Gastroesophageal sphincter (tissue), 4 donors: Measurements from ENCODE around the gene SVOPL. TPM values are rescaled to one million over a fixed set of nuclear protein-coding genes. Genes with fewer than 3 reads are reported as not detected.
"Not testable (repeated sequence)": the region's sequence is repeated elsewhere in the genome, so short reads cannot be mapped to it uniquely, and the experiment has no call there.

Source experiments
- ATAC-seq: fragments of 150-250 bp; one replicate; pipeline ENCODE4 v1.9.1; 2016; ENCODE audit warnings: mild to moderate bottlenecking, moderate library complexity
- H3K27ac ChIP-seq, 4 donors: fragments of 200-600 bp; sonication (generic) in 3 of 4; 1 replicate in 3 of 4; 2 replicates in 1 of 4; pipeline ENCODE4 v1.5.1; 2016 to 2019
- H3K27me3 ChIP-seq: fragments of 200-600 bp; sonication (generic); one replicate; pipeline ENCODE4 v1.5.1; 2019
- H3K36me3 ChIP-seq, 2 donors: fragments of 200-600 bp; sonication (generic); one replicate each; pipeline ENCODE4 v1.5.1; 2019; ENCODE audit warnings: control low read depth in 1 of 2
- H3K4me1 ChIP-seq, 3 donors: fragments of 200-600 bp; sonication (generic); 1 replicate in 2 of 3; 2 replicates in 1 of 3; pipeline ENCODE4 v1.5.1; 2016 to 2019; ENCODE audit warnings: control low read depth in 2 of 3
- H3K4me3 ChIP-seq, 2 donors: fragments of 200-600 bp; sonication (generic); one replicate each; pipeline ENCODE4 v1.5.1; 2019; ENCODE audit warnings: mild to moderate bottlenecking in 1 of 2, moderate library complexity in 1 of 2
- H3K9me3 ChIP-seq, 3 donors: fragments of 200-600 bp; sonication (generic); one replicate each; pipeline ENCODE4 v1.5.1; 2017 to 2019; ENCODE audit warnings: control low read depth in 2 of 3
- EP300 ChIP-seq: sonication (generic); formaldehyde crosslinking; IDR thresholded peaks from one replicate; pipeline ENCODE4 v1.6.1; 2017; ENCODE audit warnings: antibody characterized with exemption, mild to moderate bottlenecking
- POLR2A ChIP-seq, 2 donors: fragments of 450-650 bp; IDR thresholded peaks; one replicate each; pipeline ENCODE4 v1.6.1; 2017; ENCODE audit warnings: antibody characterized with exemption in 2 of 2, mild to moderate bottlenecking in 2 of 2, moderate library complexity in 1 of 2
- POLR2AphosphoS5 ChIP-seq: sonication (generic); formaldehyde crosslinking; IDR thresholded peaks from one replicate; pipeline ENCODE4 v1.6.1; 2017; ENCODE audit warnings: antibody characterized with exemption
- WGBS, 2 donors: methylation state at CpG; one replicate each; pipeline ENCODE4 v1.1.5; 2018; ENCODE audit warnings: low coverage in 1 of 2; 5-methylcytosine and 5-hydroxymethylcytosine counted together
- total RNA-seq, 4 donors: library from RNA; depleted of rRNA; stranded (reverse); fragments of >200 nt; gene quantifications; one replicate each; pipeline ENCODE4 v1.1.0, GENCODE V29; 2016
- TF ChIP-seq, protein P1 (sequence below), 4 experiments: fragments of 200-600 bp in 2 of 4; fragments of 450-650 bp in 2 of 4; sonication (generic) in 1 of 4; IDR thresholded peaks; one replicate each; pipeline ENCODE4 v1.5.1; 2017 to 2019; ENCODE audit warnings: antibody characterized with exemption in 4 of 4, mild to moderate bottlenecking in 2 of 4, moderate library complexity in 2 of 4

Gene SVOPL
- total RNA-seq, 4 donors from 2014 or later: 0.08 TPM; not detected in 3

DNA sequence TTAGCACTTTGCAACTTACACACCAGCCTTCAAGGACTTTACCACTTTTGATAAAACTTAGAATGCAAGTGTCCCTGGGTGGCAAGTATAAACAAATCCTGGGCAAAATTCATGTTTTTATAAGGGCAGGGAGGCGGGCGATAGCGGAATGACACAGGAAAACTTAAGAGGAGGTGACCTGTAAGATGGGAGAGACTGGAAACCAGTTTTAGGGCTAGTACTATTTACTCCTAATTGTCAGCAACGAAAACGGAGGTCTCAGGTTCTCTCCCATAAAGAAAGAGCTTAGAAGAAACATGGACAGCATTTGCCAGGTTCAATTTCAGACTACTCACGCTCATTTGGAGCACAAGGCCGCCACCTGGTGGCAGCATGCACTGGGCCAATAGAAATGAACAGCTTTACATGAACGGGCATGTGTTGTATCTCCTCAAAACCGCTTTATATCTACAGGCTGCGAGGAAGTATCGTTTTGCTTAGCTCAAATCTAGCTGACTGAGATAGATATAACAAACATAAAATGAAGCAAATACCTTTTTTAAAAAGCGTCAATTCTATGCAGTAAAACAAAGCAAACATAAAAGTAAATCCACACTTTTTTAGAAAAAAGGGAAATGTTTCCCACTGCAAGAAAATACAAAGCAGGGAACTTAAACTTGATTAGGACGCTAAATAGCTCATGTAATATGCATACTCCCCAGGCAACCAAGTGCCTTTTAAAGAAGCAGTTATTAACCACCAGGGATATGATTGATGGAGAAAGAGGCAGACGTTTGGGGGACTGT, 37.6 kb upstream of the SVOPL start:
- Histone ChIP-seq H3K4me3 (no peak overlapping the region), H3K27ac (no peak overlapping the region), H3K9me3 (no peaks in the 10 kb centered on the region), H3K27me3 (no peaks in the 10 kb centered on the region), H3K36me3 (no peaks in the 10 kb centered on the region), H3K4me1 (no peaks in the 10 kb centered on the region)
- ATAC-seq: no peak
- no peak for TF ChIP-seq POLR2A (IDR thresholded peaks at IDR 0.05)
- TF ChIP-seq, protein P1, sequence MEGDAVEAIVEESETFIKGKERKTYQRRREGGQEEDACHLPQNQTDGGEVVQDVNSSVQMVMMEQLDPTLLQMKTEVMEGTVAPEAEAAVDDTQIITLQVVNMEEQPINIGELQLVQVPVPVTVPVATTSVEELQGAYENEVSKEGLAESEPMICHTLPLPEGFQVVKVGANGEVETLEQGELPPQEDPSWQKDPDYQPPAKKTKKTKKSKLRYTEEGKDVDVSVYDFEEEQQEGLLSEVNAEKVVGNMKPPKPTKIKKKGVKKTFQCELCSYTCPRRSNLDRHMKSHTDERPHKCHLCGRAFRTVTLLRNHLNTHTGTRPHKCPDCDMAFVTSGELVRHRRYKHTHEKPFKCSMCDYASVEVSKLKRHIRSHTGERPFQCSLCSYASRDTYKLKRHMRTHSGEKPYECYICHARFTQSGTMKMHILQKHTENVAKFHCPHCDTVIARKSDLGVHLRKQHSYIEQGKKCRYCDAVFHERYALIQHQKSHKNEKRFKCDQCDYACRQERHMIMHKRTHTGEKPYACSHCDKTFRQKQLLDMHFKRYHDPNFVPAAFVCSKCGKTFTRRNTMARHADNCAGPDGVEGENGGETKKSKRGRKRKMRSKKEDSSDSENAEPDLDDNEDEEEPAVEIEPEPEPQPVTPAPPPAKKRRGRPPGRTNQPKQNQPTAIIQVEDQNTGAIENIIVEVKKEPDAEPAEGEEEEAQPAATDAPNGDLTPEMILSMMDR (IDR thresholded peaks at IDR 0.05): peak; percentile 29 to 77 (median 60)
- TF ChIP-seq EP300: no peak
- WGBS, 2 donors: 26% methylated on average over 14 of the region's 14 CpGs

DNA sequence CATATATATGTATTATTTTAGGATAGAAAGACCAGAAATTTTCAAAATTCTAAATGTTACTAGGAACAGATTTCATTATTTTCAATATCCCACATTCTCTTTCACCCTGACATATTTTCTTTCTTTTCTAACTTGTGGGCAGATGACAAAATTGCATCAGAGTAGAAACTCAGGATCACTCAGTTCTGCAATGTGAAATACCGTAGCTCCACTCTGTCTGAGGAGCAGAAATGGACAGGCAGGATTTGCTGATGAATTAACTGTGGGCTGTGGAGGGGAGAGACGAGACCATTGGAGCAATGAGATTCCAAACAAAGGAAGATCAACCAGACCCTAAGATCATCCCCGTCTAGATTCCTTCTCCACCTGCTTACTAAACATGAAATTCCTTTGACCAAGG, 37.0 kb upstream of the SVOPL start:
- 52 to 54% methylated on average over 3 of the region's 3 CpGs for WGBS, 2 donors
- no peaks in the 10 kb centered on the region for H3K27me3 ChIP-seq
- TF ChIP-seq, protein P1 (IDR thresholded peaks at IDR 0.05): no peak
- TF ChIP-seq EP300: no peak
- TF ChIP-seq POLR2AphosphoS5: no peak
- no peak for TF ChIP-seq POLR2A (IDR thresholded peaks at IDR 0.05)
- H3K27ac ChIP-seq: no peak overlapping the region
- ATAC-seq: no peak
- H3K4me3 ChIP-seq: no peak overlapping the region
- no peaks in the 10 kb centered on the region for H3K4me1 ChIP-seq
- no peaks in the 10 kb centered on the region for H3K9me3 ChIP-seq
- H3K36me3 ChIP-seq: no peaks in the 10 kb centered on the region

DNA sequence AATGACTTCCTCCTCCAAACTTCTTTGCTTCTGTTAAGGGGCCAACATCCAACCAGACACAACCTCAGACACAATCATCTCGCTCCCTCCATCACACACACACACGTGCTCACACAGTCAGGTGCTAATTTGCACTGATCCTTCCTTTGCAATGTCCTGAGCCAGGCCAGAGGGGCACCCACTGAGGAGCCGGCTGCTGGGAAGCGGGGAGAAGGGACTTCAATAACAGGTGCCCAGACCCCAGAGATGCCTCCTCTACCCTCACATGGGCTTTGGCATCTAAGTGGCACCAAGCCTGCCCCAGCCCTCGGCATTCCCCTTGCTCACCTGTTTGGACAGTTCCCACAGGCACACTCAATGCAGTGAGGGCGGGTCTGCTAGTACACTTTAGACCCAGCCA, 34.2 kb upstream of the SVOPL start:
- no peak for ATAC-seq
- Histone ChIP-seq H3K27ac (no peak overlapping the region), H3K27me3 (no peaks in the 10 kb centered on the region), H3K4me1 (no peaks in the 10 kb centered on the region), H3K9me3 (no peaks in the 10 kb centered on the region), H3K4me3 (no peak overlapping the region), H3K36me3 (no peaks in the 10 kb centered on the region)
- TF ChIP-seq POLR2A (IDR thresholded peaks at IDR 0.05): no peak
- TF ChIP-seq, protein P1 (IDR thresholded peaks at IDR 0.05): no peak
- no peak for TF ChIP-seq POLR2AphosphoS5
- no peak for TF ChIP-seq EP300
- WGBS, 2 donors: 56 to 60% methylated on average over 2 of the region's 6 CpGs

DNA sequence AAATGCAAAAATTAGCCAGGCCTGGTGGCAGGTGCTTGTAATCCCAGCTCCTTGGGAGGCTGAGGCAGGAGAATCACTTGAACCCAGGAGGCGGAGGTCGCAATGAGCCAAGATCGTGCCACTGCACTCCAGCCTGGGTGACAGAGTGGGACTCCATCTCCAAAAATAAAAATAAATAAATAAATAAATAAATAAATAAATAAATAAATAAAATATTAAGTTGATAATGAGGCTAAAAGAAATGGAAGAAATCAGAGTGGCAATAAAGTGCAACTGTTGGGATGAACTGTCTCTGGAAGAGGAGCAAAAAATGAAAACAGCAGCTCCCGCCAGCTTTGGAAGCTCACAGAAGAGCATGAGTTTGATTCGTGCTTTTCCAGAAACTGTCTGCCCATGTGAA, 30.6 kb upstream of the SVOPL start:
- ATAC-seq, H3K9me3 ChIP-seq, H3K4me3 ChIP-seq, H3K4me1 ChIP-seq, H3K27me3 ChIP-seq, H3K27ac ChIP-seq, H3K36me3 ChIP-seq: not testable (repeated sequence)
- 91 to 92% methylated on average over 4 to 5 of the region's 5 CpGs for WGBS, 2 donors

DNA sequence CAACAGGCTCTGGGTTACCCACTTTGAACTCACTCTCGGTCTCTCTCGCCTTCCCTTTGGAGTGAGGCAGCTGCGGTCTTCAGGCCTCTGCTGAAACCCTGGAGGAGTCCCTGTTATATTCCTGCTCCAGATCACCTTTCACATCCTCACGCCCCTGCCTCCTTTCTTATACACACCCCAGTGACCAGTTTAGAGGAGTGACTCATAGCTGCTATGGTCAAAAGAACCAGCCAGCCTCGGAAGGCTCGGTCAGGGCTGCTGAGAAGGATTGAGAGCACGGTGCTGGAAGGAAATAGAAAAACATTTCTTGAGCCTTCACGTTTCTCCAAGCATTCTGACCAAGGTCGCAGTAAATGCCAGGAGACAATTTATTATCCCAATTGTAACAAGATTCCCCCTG, 28.3 kb upstream of the SVOPL start:
- TF ChIP-seq POLR2A (IDR thresholded peaks at IDR 0.05) (no peak), EP300 (no peak), POLR2AphosphoS5 (no peak)
- TF ChIP-seq, protein P1 (IDR thresholded peaks at IDR 0.05): no peak
- H3K36me3 ChIP-seq: no peaks in the 10 kb centered on the region
- H3K27me3 ChIP-seq: no peaks in the 10 kb centered on the region
- no peaks in the 10 kb centered on the region for H3K9me3 ChIP-seq
- ATAC-seq: no peak
- WGBS, 2 donors: 80 to 86% methylated on average over 5 to 7 of the region's 9 CpGs
- no peak overlapping the region for H3K27ac ChIP-seq
- H3K4me3 ChIP-seq: no peak overlapping the region
- no peaks in the 10 kb centered on the region for H3K4me1 ChIP-seq
